Measurements from ENCODE around the gene CD247.

The CD247 gene

DNA sequence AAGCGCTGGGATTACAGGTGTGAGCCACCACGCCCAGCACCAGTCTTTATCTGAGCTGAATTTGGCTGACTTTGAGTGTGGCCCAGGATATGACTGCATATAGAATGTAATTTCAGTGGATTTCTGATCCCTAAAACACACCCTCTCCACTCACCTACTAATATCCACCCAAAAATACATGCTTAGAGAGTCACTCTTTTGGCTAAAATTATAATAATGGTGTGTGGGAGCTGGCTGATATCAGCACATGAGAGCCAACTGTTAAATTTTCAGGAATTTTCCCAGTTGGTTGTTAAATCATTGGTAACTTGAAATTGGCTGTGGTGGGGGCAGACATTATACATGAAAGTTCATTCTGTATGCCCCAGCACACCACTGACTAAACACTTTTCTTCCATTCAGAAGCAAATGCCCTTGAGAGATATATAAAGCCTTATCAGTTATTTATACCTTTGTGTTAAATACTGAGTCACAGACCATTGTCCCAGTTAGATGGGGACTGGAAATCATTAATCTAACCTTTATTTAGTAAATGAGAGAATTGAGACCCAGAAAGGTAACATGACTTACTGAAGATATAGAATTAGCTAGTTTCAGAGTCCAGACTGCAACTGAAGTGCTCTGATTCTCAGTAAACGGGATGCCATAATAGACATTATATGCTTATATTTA is 9.9 kb upstream of the CD247 start:
- no peaks in the 10 kb centered on the region for H3K36me3 ChIP-seq (ENCODE audit: control insufficient read depth in 1 of 2, insufficient read depth in 2 of 2, low read depth in 1 of 2, low read length in 2 of 2)
- WGBS = 90% methylated on average over 2 of the region's 3 CpGs

DNA sequence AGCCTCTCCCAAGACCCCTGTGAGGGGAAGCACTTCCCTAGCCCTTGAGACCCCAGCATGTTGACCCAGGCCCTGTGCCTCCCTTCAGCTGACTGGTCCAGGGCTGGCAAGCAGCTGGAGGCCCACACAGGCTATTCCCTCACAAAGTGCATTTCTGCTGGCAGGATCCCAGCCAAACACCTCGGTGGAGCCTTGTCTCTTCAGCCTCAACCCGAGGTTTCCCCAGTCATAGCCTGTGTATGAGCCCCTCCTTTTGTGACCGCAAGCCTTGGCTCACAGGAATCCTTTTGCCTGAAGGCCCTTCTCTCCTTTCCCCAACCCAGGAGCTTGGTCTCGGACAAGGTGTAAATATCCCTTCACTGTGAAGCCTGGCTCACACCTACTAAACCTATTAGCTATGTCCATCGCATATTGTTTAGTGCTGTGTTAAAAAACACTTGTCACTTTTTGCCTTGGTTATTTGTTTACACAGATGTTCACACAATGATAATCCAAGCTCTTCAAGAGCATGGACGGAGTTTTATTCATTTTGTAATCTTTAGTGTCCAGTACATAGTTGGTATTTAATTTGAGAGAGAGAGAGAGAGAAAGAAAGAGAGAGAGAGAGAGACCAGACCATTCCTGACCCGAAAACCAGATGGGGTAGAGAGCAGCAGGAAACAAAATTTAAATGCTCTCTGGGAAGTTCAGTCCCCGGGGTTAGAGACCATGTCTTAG is 8.5 kb upstream of the CD247 start:
- Histone ChIP-seq H2BK12ac (ENCODE audit: low read length in 2 of 2) (no peak overlapping the region), H2BK5ac (ENCODE audit: low read depth, low read length, poor library complexity, severe bottlenecking) (no peak overlapping the region), H4K91ac (ENCODE audit: low read length) (no peak overlapping the region), H2AFZ (ENCODE audit: low read depth, low read length) (no peak overlapping the region), H3K4me2 (ENCODE audit: low read length, poor library complexity, severe bottlenecking) (no peak overlapping the region), H3K79me1 (replicated peaks; ENCODE audit: low read length, poor library complexity, severe bottlenecking) (no peaks in the 10 kb centered on the region), H4K8ac (ENCODE audit: low read length) (no peak overlapping the region), H2AK5ac (ENCODE audit: low read length, severe bottlenecking) (no peak overlapping the region), H3K9ac (ENCODE audit: low read length) (no peak overlapping the region), H3K23ac (ENCODE audit: low read length in 2 of 2) (no peak overlapping the region), H3K27ac (ENCODE audit: low read length, poor library complexity, severe bottlenecking) (no peak overlapping the region), H3K18ac (ENCODE audit: low read depth in 1 of 2, low read length in 2 of 2) (no peak overlapping the region), H3K9me3 (ENCODE audit: control insufficient read depth, low read length) (no peaks in the 10 kb centered on the region), H3K27me3 (ENCODE audit: control insufficient read depth in 1 of 2, insufficient read depth in 1 of 2, low read length in 2 of 2) (peaks cover 20 to 41% of the 10 kb centered on the region in 2 experiments), H2BK15ac (ENCODE audit: low read depth, poor library complexity, severe bottlenecking) (no peak overlapping the region), H3K14ac (ENCODE audit: low read length in 2 of 2) (peak overlapping the region in 1 of 2 experiments; percentile 28), H3K4me1 (ENCODE audit: control insufficient read depth, insufficient read depth, low read depth, low read length) (no peaks in the 10 kb centered on the region), H3K36me3 (ENCODE audit: control insufficient read depth in 1 of 2, insufficient read depth in 2 of 2, low read depth in 1 of 2, low read length in 2 of 2) (no peaks in the 10 kb centered on the region), H3K4ac (ENCODE audit: low read depth in 1 of 2, low read length in 2 of 2) (no peak overlapping the region), H2BK120ac (ENCODE audit: low read depth, low read length) (no peak overlapping the region), H3K4me3 (ENCODE audit: insufficient read depth in 1 of 2, low read depth in 1 of 2, low read length in 2 of 2) (no peak overlapping the region)
- 71% methylated on average over 7 of the region's 8 CpGs for WGBS
- DNase-seq = no peak

More for the DNA sequence above, 9.9 kb upstream of the CD247 start:
- H3K4me2 ChIP-seq (ENCODE audit: low read length, poor library complexity, severe bottlenecking) = no peak overlapping the region
- H3K23ac ChIP-seq (ENCODE audit: low read length in 2 of 2) = no peak overlapping the region
- H2BK5ac ChIP-seq (ENCODE audit: low read depth, low read length, poor library complexity, severe bottlenecking) = no peak overlapping the region
- H3K9ac ChIP-seq (ENCODE audit: low read length) = no peak overlapping the region
- no peak overlapping the region for H3K4me3 ChIP-seq (ENCODE audit: insufficient read depth in 1 of 2, low read depth in 1 of 2, low read length in 2 of 2)
- H2BK15ac ChIP-seq (ENCODE audit: low read depth, poor library complexity, severe bottlenecking) = no peak overlapping the region
- no peak overlapping the region for H2AK5ac ChIP-seq (ENCODE audit: low read length, severe bottlenecking)
- H4K91ac ChIP-seq (ENCODE audit: low read length) = no peak overlapping the region
- H3K4ac ChIP-seq (ENCODE audit: low read depth in 1 of 2, low read length in 2 of 2) = no peak overlapping the region
- H4K8ac ChIP-seq (ENCODE audit: low read length) = no peak overlapping the region
- H2BK120ac ChIP-seq (ENCODE audit: low read depth, low read length) = no peak overlapping the region
- H3K4me1 ChIP-seq (ENCODE audit: control insufficient read depth, insufficient read depth, low read depth, low read length) = no peaks in the 10 kb centered on the region
- H3K9me3 ChIP-seq (ENCODE audit: control insufficient read depth, low read length) = no peaks in the 10 kb centered on the region
- H3K18ac ChIP-seq (ENCODE audit: low read depth in 1 of 2, low read length in 2 of 2) = no peak overlapping the region
- H3K27ac ChIP-seq (ENCODE audit: low read length, poor library complexity, severe bottlenecking) = no peak overlapping the region
- H3K14ac ChIP-seq (ENCODE audit: low read length in 2 of 2) = no peak overlapping the region
- no peak overlapping the region for H2AFZ ChIP-seq (ENCODE audit: low read depth, low read length)
- no peak overlapping the region for H2BK12ac ChIP-seq (ENCODE audit: low read length in 2 of 2)
- no peak for DNase-seq
- H3K27me3 ChIP-seq (ENCODE audit: control insufficient read depth in 1 of 2, insufficient read depth in 1 of 2, low read length in 2 of 2) = peaks cover 20 to 41% of the 10 kb centered on the region in 2 experiments
- no peaks in the 10 kb centered on the region for H3K79me1 ChIP-seq (replicated peaks; ENCODE audit: low read length, poor library complexity, severe bottlenecking)

DNA sequence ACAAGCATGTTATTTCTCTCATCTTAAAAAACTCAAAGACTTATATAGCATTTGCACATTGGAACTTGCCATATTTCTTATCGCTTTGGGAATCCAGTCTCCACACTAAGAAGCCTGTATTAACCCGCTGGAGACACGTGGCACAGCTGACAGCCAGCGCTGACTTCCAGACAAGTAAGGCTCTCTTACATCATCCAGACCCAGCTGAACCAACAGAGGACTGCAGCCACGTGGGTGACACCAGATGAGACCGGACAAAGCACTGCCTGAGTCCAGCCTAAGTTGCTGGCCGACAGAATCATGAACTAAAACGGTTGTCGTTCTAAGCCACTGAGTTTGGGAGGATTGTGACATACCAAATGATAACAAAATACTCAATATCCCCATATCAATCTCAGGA is 6.3 kb upstream of the CD247 start:
- Histone ChIP-seq H3K4ac (ENCODE audit: low read depth in 1 of 2, low read length in 2 of 2) (no peak overlapping the region), H3K27me3 (ENCODE audit: control insufficient read depth in 1 of 2, insufficient read depth in 1 of 2, low read length in 2 of 2) (peaks cover 20 to 36% of the 10 kb centered on the region in 2 experiments), H2BK15ac (ENCODE audit: low read depth, poor library complexity, severe bottlenecking) (no peak overlapping the region), H2AFZ (ENCODE audit: low read depth, low read length) (no peak overlapping the region), H3K79me1 (replicated peaks; ENCODE audit: low read length, poor library complexity, severe bottlenecking) (no peaks in the 10 kb centered on the region), H3K27ac (ENCODE audit: low read length, poor library complexity, severe bottlenecking) (no peak overlapping the region), H2BK5ac (ENCODE audit: low read depth, low read length, poor library complexity, severe bottlenecking) (no peak overlapping the region), H3K9me3 (ENCODE audit: control insufficient read depth, low read length) (no peaks in the 10 kb centered on the region), H2BK12ac (ENCODE audit: low read length in 2 of 2) (no peak overlapping the region), H3K23ac (ENCODE audit: low read length in 2 of 2) (no peak overlapping the region), H3K4me3 (ENCODE audit: insufficient read depth in 1 of 2, low read depth in 1 of 2, low read length in 2 of 2) (no peak overlapping the region), H4K91ac (ENCODE audit: low read length) (no peak overlapping the region), H3K36me3 (ENCODE audit: control insufficient read depth in 1 of 2, insufficient read depth in 2 of 2, low read depth in 1 of 2, low read length in 2 of 2) (no peaks in the 10 kb centered on the region), H3K9ac (ENCODE audit: low read length) (no peak overlapping the region), H2AK5ac (ENCODE audit: low read length, severe bottlenecking) (no peak overlapping the region), H4K8ac (ENCODE audit: low read length) (no peak overlapping the region), H3K18ac (ENCODE audit: low read depth in 1 of 2, low read length in 2 of 2) (no peak overlapping the region), H3K14ac (ENCODE audit: low read length in 2 of 2) (no peak overlapping the region), H3K4me1 (ENCODE audit: control insufficient read depth, insufficient read depth, low read depth, low read length) (no peaks in the 10 kb centered on the region), H2BK120ac (ENCODE audit: low read depth, low read length) (no peak overlapping the region), H3K4me2 (ENCODE audit: low read length, poor library complexity, severe bottlenecking) (no peak overlapping the region)
- 73% methylated on average over 9 of the region's 9 CpGs for WGBS
- no peak for DNase-seq

DNA sequence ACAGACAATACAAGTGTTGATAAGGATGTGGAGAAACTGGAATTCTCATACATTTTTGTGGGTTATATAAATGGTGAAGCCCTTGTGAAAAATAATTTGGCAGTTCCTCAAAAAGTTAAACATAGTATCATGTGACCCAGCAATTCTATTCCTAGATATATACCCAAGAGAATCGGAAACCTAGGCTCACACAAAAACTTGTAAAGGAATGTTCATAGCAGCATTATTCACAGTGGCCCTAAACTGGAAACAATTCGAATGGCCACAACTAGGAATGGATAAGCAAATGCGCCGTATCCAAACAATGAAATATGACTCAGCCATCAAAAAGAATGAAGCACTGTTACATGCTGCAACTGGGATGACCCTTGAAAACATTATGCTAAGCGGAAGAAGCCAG is 3.9 kb upstream of the CD247 start:
- H2BK12ac ChIP-seq (ENCODE audit: low read length in 2 of 2) = no peak overlapping the region
- H3K27me3 ChIP-seq (ENCODE audit: control insufficient read depth in 1 of 2, insufficient read depth in 1 of 2, low read length in 2 of 2) = peaks cover 21 to 38% of the 10 kb centered on the region in 2 experiments
- no peak overlapping the region for H2AK5ac ChIP-seq (ENCODE audit: low read length, severe bottlenecking)
- no peak overlapping the region for H3K4me3 ChIP-seq (ENCODE audit: insufficient read depth in 1 of 2, low read depth in 1 of 2, low read length in 2 of 2)
- no peaks in the 10 kb centered on the region for H3K9me3 ChIP-seq (ENCODE audit: control insufficient read depth, low read length)
- H2AFZ ChIP-seq (ENCODE audit: low read depth, low read length) = no peak overlapping the region
- H3K14ac ChIP-seq (ENCODE audit: low read length in 2 of 2) = no peak overlapping the region
- no peak overlapping the region for H2BK120ac ChIP-seq (ENCODE audit: low read depth, low read length)
- H4K91ac ChIP-seq (ENCODE audit: low read length) = no peak overlapping the region
- H3K18ac ChIP-seq (ENCODE audit: low read depth in 1 of 2, low read length in 2 of 2) = no peak overlapping the region
- peak; percentile 37 for DNase-seq
- H2BK15ac ChIP-seq (ENCODE audit: low read depth, poor library complexity, severe bottlenecking) = no peak overlapping the region
- no peak overlapping the region for H3K27ac ChIP-seq (ENCODE audit: low read length, poor library complexity, severe bottlenecking)
- no peak overlapping the region for H3K4ac ChIP-seq (ENCODE audit: low read depth in 1 of 2, low read length in 2 of 2)
- H3K4me1 ChIP-seq (ENCODE audit: control insufficient read depth, insufficient read depth, low read depth, low read length) = no peaks in the 10 kb centered on the region
- no peaks in the 10 kb centered on the region for H3K79me1 ChIP-seq (replicated peaks; ENCODE audit: low read length, poor library complexity, severe bottlenecking)
- no peak overlapping the region for H4K8ac ChIP-seq (ENCODE audit: low read length)
- 62% methylated on average over 4 of the region's 5 CpGs for WGBS
- no peak overlapping the region for H2BK5ac ChIP-seq (ENCODE audit: low read depth, low read length, poor library complexity, severe bottlenecking)
- no peaks in the 10 kb centered on the region for H3K36me3 ChIP-seq (ENCODE audit: control insufficient read depth in 1 of 2, insufficient read depth in 2 of 2, low read depth in 1 of 2, low read length in 2 of 2)
- no peak overlapping the region for H3K9ac ChIP-seq (ENCODE audit: low read length)
- H3K23ac ChIP-seq (ENCODE audit: low read length in 2 of 2) = no peak overlapping the region
- no peak overlapping the region for H3K4me2 ChIP-seq (ENCODE audit: low read length, poor library complexity, severe bottlenecking)
